Activated T-helper 1 cell treated with anti-CD3 and anti-CD28 coated beads, Interleukin-2, amount 50 U/mL, for 16 hours (primary cell): Measurements from ENCODE around the gene NOS1AP.

Experiments
- DNase-seq, 2 donors: peaks; one replicate each; pipeline ENCODE4 v3.0.0-alpha.2; 2020; ENCODE audit warnings: low read depth in 1 of 2, low spot score in 1 of 2

NOS1AP gene

GRCh38 chr1:162291000-162291399, 221.5 kb downstream of the NOS1AP start:
- DNase-seq, result no peak

DNA sequence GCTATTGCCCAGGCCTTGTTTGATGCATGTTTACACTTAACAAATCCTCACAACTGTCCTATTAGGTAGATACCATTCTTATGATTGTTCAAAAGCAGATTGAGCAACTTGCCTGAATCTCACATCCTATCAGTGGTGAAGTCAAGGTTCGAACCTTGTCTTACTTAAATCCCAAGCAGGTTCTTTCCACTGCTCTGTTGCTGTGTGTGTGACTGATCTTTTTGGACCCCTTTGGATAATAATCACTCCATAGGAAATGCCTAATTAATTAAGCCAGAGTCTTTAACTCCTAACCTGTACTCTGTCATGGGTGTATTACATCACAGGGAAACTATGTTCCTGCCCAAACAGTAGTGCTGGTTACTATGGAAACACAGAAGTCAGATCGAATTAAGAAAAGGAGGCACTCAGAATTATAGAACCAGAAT, 222.9 kb downstream of the NOS1AP start:
- no peak for DNase-seq

GRCh38 chr1:162293073-162293692, 223.7 kb downstream of the NOS1AP start:
- no peak for DNase-seq

GRCh38 chr1:162294015-162294414, 224.5 kb downstream of the NOS1AP start:
- DNase-seq, result no peak

- no peak for DNase-seq
Measured at GRCh38 chr1:162297208-162297607, 227.7 kb downstream of the NOS1AP start.

- DNase-seq, result no peak
Measured at GRCh38 chr1:162298266-162298665, 228.8 kb downstream of the NOS1AP start.

GRCh38 chr1:162299018-162299417, 229.5 kb downstream of the NOS1AP start:
- DNase-seq, result no peak

DNA sequence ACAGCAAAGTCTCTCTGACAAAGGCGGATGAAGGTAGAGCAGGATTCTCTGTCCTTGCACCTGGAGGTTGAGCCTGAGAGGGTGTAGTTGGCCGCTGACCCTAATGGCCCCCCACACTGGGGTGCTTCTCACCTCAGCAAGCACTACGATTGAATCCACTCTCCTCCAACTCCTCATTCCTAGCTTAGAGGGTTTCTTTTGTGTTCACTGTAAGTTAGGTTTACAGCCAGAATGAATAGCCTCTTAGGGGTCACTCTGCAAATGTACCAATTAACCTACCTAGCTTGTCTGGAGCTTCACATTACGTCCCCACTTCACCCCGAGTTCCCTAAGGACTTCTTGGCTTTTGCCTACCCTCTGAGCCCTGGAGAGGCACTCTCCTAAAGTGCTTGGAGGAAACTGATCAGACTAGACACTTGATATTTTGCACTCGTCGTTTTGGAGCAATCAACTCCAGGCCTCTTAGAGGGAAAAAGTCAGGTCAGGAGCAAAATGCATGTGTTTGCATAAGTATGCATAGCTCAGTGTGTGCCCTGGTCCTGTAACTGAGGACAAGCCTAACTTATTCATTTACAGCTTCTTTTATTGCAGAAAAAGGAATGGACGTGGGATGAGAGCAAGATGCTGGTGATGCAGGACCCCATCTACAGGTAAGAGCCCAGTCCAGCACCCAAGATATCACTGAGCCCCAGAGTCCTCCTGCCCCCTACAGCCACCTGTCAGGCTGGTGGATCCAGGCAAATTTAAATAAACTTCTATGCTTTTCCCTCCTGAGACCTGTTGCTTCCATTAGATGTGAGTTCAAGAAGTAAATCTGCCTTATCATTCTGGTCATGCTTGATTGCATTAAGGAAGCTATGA, 230.8 kb downstream of the NOS1AP start:
- DNase-seq, result no peak

- DNase-seq, result no peak
Measured at GRCh38 chr1:162301696-162302095, 232.2 kb downstream of the NOS1AP start.

GRCh38 chr1:162302306-162303003, 233.0 kb downstream of the NOS1AP start:
- no peak for DNase-seq

DNA sequence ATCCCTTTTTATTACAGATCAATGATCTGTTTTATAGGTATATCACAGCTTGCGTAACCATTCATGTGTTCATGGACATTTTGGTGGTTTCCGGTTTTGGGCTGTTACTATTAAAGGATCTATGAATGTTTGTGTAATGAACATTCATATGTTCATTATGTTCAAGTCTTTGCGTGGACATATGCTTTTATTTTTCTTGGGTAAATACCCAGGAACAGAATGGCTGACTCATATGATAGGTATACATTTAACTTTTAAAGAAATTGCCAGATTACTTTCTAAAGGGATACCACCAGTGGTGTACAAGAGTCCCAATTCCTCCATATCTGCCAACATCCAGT, 233.5 kb downstream of the NOS1AP start:
- DNase-seq, result no peak

DNA sequence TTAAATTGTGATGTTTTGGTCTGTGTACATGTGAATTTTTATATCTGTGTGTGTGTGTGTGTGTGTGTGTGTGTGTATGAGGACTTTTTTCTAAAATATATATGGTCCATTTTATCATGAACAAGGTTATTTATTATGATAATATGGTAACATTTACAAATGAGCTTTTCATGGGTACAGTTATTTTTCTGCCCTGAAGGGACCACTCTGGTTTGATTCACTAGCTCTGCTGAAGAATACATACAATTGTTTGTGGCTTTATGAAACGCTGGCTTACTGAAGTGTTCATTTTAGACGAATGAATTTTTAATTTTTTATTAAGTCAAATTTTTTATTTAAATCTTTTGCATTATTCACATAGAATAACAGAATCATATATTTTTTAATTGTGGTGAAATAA, 235.2 kb downstream of the NOS1AP start:
- no peak for DNase-seq

DNA sequence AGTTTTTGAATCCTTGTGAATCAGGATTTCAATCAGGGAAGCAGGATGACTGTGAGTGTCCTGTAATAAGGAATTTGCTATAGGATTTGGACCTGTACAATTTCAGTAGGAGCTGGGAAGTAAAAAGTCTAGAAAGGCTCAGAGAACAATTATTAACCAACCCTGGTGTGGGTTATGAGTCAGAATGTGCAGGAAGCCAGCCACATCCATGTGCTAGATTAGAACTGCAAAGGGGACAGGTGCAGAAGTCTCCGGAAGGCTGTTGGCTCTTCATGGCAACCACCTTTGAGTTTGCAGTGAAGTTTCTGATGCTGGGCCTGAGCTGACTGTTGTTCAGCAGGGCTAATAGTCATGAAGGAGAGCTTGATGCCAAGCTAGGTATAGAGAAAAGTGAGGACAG, 236.5 kb downstream of the NOS1AP start:
- DNase-seq, result no peak

DNA sequence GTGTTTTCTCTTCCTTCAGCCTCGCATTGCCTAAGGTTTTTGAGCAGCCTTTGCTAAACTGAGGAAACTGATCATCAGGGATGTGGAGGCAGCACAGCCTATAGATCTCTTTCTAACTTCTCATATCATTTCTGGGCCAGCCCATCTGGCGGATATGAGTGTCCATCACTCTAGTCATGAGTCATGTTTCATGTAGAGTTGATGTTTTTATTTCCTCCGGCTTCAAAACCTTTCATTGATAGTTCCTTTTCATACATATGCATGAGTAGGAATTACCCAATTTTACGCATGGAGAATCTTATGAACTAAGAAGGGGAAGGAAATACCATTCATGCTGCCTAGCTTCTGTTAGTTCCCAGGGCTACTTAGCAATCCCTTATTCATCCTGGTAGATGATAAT, 240.8 kb downstream of the NOS1AP start:
- no peak for DNase-seq

DNA sequence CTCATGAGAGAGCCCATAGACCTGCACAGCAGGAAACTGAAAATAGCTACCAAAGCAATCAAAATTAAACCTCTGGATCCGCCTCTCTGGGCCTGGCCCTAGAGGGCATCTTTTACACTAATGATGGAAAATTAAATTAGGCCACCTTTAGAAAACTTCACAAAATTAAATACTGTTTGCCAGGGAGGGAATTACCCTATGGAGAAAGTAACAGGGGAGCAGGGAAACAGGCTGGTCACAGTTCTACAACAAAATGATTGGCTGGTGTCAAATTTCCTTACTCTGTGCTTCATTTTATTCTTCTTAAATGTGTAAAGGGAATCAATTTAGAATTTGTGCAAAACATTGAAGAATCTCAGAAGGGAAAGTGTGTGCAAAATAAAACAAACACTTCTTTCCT, 244.7 kb downstream of the NOS1AP start:
- no peak for DNase-seq

DNA sequence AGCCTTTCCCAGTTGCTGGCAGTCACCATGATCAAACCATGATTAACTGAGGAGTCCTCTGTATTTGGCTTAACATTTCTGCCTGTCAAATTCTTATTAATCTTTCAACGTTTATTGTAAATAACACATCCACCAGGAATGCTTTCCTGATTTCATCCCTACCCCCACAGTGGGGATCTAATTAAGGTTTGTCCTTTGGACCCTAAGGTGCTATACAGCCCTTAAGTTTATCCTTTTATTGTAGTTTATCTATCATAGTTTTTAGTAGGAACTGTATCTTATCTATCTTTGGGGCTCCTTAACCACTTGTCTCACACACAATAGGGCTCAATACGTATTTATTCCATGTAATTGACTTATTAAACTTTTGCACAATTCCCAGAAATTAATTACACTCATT, 246.2 kb downstream of the NOS1AP start:
- DNase-seq, result no peak

DNA sequence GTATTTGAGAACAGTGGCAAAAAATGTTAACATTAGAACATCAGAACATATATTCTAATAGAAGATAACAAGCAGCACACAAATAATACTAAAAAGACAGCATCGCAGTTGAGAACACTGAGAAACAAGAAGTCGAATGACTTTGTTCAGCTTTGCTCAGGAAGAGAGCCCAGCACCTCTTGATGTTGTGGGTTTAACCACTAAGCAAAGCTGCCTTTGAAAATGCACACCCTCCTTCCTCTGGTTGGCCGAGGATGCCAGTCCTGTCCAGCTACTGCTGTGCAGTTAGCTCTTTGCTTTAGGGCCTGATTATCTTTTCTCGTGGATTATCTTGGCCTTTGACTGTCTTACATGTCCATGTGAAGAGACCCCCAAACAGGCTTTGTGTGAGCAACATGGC, 246.7 kb downstream of the NOS1AP start:
- DNase-seq, result no peak

- DNase-seq, result no peak
Measured at GRCh38 chr1:162317621-162318020, 248.1 kb downstream of the NOS1AP start.

GRCh38 chr1:162319493-162320175, 250.1 kb downstream of the NOS1AP start:
- no peak for DNase-seq

DNA sequence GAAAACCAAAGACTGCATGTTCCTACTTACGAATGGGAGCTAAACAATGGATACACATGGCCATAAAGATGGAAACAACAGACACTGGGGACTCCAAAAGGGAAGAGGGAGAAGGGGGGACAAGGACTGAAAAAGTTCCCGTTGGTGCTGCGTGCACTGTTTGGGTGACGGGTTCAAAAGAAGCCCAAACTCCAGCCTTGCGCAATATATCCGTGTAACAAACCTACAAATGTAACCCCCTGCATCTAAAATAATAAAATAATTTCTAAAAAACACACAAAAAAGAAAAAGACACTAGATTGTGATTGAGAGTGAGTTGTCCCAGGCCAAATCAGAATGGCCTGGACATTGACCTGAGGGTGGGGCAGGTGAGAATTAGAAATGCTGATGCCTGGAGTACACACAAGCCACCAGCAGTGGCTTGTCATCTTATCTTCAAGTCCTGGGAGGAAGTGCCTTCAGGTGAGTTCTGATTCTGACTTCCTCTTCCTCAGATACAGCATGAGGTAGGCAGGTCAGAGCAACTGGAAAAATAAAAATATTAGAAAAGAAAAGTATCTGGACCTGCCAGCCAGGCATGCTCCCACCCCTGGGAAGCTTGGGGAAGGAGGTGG, 252.4 kb downstream of the NOS1AP start:
- DNase-seq, result no peak

DNA sequence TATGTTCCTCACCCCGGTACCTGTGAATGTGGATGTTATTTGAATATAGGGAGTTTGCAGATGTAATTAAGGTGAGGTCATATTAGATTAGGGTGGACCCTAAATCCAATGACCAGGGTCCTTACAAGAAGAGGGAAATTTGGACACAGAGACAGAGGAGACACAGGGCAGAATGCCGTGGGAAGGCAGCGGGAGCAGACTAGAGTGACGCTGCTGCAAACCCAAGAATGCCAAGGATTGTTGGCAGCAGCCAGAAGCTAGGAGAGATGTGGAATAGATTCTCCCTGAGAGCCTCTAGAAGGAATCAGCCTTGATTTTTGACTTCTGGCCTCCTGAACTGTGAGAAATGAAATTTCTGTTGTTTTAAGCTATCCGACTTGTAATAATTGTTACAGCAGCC, 253.5 kb downstream of the NOS1AP start:
- DNase-seq, result no peak
